HepG2 (cell line): ENCODE data around the gene DNAJC7. TPM values are rescaled to one million over a fixed set of nuclear protein-coding genes. Genes with fewer than 3 reads are reported as not detected.
A peak's percentile ranks its signal among the peaks of the same experiment; 100 is the strongest.

Experiments
- BCL6 ChIP-seq: IDR thresholded peaks from 2 replicates; pipeline ENCODE4 v1.6.1; 2016; ENCODE audit warnings: missing genetic modification reagents, missing compliant biosample characterization
- FOXP1 ChIP-seq, 2 experiments: fragments of 450-650 bp in 1 of 2; IDR thresholded peaks; 2 replicates each; pipeline ENCODE4 v1.6.1; 2017 to 2018; ENCODE audit warnings: antibody characterized with exemption in 1 of 2
- IRF2 ChIP-seq: IDR thresholded peaks from 2 replicates; pipeline ENCODE4 v1.6.1; 2018; ENCODE audit warnings: missing genetic modification reagents, missing compliant biosample characterization
- NFATC3 ChIP-seq: sonication (generic); formaldehyde crosslinking; IDR thresholded peaks from 2 replicates; pipeline ENCODE4 v1.5.1; 2020; ENCODE audit warnings: mild to moderate bottlenecking, missing genetic modification reagents
- SETDB1 ChIP-seq: sonication (generic); formaldehyde crosslinking; IDR thresholded peaks from 2 replicates; pipeline ENCODE4 v1.5.1; 2020; ENCODE audit warnings: missing genetic modification reagents, mild to moderate bottlenecking, borderline replicate concordance
- SYNCRIP ChIP-seq: fragments of 200-400 bp; formaldehyde crosslinking; IDR thresholded peaks from 2 replicates; pipeline ENCODE4 v1.6.1; 2018; ENCODE audit warnings: mild to moderate bottlenecking, low read depth, low read length; ENCODE audit not compliant: insufficient read depth
- ZNF274 ChIP-seq: sonication (generic); formaldehyde crosslinking; IDR thresholded peaks from 2 replicates; pipeline ENCODE4 v1.5.1; 2020; ENCODE audit warnings: mild to moderate bottlenecking, missing genetic modification reagents
- ZNF326 ChIP-seq: sonication (generic); formaldehyde crosslinking; IDR thresholded peaks from 2 replicates; pipeline ENCODE4 v1.4.0; 2020; ENCODE audit warnings: missing genetic modification reagents, borderline replicate concordance
- polyA plus RNA-seq, 8 experiments: library from polyadenylated mRNA; depleted of rRNA in 3 of 8; stranded (reverse) in 7 of 8; unstranded in 1 of 8; fragments of >200 nt; fragmentation: Illumina TruSeq in 4 of 8; extraction: Trizol in 4 of 8; gene quantifications; 2 replicates each; pipeline versions ENCODE4 v1.2.1 to v1.2.3, GENCODE V29; 2011 to 2016; ENCODE audit warnings: low read depth in 4 of 8, missing spikeins in 1 of 8, mixed read lengths in 1 of 8; ENCODE audit not compliant: insufficient read depth in 1 of 8
- total RNA-seq, 5 experiments: library from RNA; depleted of rRNA; stranded (reverse); fragments of >200 nt; fragmentation: Illumina TruSeq; extraction: Trizol; gene quantifications; 2 replicates each; pipeline ENCODE4 v1.2.3, GENCODE V29; 2016; ENCODE audit warnings: low read depth in 1 of 5
- TF ChIP-seq, protein P1 (sequence below): sonication (generic); formaldehyde crosslinking; IDR thresholded peaks from 2 replicates; pipeline ENCODE4 v1.4.0; 2020; ENCODE audit warnings: missing genetic modification reagents
- TF ChIP-seq, protein P2 (sequence below): sonication (generic); formaldehyde crosslinking; IDR thresholded peaks from 2 replicates; pipeline ENCODE4 v1.5.0; 2020; ENCODE audit warnings: mild to moderate bottlenecking, missing genetic modification reagents
- TF ChIP-seq, protein P3 (sequence below): sonication (generic); formaldehyde crosslinking; IDR thresholded peaks from 2 replicates; pipeline ENCODE4 v1.8.0; 2022; ENCODE audit warnings: low read depth, missing genetic modification reagents
- TF ChIP-seq, protein P4 (sequence below): sonication (generic); formaldehyde crosslinking; IDR thresholded peaks from 2 replicates; pipeline ENCODE4 v1.4.0; 2020; ENCODE audit warnings: mild to moderate bottlenecking, missing genetic modification reagents
- TF ChIP-seq, protein P5 (sequence below): sonication (generic); formaldehyde crosslinking; IDR thresholded peaks from 2 replicates; pipeline ENCODE4 v1.5.1; 2020; ENCODE audit warnings: missing genetic modification reagents, mild to moderate bottlenecking, borderline replicate concordance

The DNAJC7 gene
- total and polyA plus RNA-seq, 2 of the 13 experiments (the other 11 are each of a cell fraction or from before 2014, with no cell fraction given), result 47.7 to 132 TPM

DNA sequence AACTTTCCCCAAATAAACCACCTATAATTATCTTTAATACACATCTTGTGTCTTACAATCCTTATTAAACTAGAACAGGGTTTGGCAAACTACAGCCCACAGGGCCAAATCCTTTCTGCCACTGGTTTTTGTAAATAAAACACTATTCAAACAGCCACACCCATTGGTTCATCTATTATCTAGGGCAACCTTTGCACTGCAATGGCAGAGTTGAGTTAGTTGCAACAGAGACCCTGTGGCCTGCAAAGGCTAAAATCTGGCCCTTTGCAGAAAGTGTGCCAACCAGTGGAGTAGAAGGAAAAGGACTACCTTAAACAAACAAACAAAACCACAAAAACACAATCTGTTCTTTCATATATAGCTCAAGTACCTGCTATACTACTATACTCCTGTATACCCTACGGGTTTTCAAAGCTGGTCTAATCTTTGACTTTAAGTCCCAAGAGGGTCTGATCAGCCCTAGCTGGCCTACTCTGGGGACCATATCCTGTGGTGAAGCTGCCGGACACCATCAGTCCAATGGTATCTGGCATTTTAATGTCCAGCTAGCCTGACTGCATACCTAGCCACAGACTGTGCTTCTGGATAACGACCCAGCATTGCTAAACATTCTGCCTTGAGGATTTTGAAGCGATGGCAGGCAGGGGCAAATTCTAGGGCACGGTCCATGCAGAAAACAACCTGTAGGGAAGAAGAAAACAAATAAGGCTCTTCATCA, 27.4 kb downstream of the DNAJC7 start (continued):
- TF ChIP-seq, protein P1, sequence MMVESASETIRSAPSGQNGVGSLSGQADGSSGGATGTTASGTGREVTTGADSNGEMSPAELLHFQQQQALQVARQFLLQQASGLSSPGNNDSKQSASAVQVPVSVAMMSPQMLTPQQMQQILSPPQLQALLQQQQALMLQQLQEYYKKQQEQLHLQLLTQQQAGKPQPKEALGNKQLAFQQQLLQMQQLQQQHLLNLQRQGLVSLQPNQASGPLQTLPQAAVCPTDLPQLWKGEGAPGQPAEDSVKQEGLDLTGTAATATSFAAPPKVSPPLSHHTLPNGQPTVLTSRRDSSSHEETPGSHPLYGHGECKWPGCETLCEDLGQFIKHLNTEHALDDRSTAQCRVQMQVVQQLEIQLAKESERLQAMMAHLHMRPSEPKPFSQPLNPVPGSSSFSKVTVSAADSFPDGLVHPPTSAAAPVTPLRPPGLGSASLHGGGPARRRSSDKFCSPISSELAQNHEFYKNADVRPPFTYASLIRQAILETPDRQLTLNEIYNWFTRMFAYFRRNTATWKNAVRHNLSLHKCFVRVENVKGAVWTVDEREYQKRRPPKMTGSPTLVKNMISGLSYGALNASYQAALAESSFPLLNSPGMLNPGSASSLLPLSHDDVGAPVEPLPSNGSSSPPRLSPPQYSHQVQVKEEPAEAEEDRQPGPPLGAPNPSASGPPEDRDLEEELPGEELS, result peak; percentile 67
- TF ChIP-seq ZNF274 (CRISPR knock-in tag) (no peak; the same call in 1 of the 2 replicates), FOXP1 (IDR thresholded peaks at IDR 0.05) (no peak), FOXP1 (CRISPR knock-in tag; IDR thresholded peaks at IDR 0.05) (peak; percentile 66), SYNCRIP (no peak), IRF2 (CRISPR knock-in tag) (no peak), SETDB1 (CRISPR knock-in tag) (no peak), ZNF326 (no peak), BCL6 (CRISPR knock-in tag) (peak; percentile 49), NFATC3 (no peak)
- TF ChIP-seq, protein P2, sequence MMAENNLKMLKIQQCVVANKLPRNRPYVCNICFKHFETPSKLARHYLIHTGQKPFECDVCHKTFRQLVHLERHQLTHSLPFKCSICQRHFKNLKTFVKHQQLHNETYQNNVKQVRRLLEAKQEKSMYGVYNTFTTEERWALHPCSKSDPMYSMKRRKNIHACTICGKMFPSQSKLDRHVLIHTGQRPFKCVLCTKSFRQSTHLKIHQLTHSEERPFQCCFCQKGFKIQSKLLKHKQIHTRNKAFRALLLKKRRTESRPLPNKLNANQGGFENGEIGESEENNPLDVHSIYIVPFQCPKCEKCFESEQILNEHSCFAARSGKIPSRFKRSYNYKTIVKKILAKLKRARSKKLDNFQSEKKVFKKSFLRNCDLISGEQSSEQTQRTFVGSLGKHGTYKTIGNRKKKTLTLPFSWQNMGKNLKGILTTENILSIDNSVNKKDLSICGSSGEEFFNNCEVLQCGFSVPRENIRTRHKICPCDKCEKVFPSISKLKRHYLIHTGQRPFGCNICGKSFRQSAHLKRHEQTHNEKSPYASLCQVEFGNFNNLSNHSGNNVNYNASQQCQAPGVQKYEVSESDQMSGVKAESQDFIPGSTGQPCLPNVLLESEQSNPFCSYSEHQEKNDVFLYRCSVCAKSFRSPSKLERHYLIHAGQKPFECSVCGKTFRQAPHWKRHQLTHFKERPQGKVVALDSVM (CRISPR knock-in tag), result no peak
- TF ChIP-seq, protein P3, sequence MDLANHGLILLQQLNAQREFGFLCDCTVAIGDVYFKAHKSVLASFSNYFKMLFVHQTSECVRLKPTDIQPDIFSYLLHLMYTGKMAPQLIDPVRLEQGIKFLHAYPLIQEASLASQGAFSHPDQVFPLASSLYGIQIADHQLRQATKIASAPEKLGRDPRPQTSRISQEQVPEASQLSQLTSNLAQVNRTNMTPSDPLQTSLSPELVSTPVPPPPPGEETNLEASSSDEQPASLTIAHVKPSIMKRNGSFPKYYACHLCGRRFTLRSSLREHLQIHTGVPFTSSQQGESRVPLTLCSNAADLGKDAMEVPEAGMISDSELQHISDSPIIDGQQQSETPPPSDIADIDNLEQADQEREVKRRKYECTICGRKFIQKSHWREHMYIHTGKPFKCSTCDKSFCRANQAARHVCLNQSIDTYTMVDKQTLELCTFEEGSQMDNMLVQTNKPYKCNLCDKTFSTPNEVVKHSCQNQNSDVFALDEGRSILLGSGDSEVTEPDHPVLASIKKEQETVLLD (CRISPR knock-in tag), result no peak
- TF ChIP-seq, protein P4, sequence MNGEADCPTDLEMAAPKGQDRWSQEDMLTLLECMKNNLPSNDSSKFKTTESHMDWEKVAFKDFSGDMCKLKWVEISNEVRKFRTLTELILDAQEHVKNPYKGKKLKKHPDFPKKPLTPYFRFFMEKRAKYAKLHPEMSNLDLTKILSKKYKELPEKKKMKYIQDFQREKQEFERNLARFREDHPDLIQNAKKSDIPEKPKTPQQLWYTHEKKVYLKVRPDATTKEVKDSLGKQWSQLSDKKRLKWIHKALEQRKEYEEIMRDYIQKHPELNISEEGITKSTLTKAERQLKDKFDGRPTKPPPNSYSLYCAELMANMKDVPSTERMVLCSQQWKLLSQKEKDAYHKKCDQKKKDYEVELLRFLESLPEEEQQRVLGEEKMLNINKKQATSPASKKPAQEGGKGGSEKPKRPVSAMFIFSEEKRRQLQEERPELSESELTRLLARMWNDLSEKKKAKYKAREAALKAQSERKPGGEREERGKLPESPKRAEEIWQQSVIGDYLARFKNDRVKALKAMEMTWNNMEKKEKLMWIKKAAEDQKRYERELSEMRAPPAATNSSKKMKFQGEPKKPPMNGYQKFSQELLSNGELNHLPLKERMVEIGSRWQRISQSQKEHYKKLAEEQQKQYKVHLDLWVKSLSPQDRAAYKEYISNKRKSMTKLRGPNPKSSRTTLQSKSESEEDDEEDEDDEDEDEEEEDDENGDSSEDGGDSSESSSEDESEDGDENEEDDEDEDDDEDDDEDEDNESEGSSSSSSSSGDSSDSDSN (CRISPR knock-in tag), result no peak
- TF ChIP-seq, protein P5, sequence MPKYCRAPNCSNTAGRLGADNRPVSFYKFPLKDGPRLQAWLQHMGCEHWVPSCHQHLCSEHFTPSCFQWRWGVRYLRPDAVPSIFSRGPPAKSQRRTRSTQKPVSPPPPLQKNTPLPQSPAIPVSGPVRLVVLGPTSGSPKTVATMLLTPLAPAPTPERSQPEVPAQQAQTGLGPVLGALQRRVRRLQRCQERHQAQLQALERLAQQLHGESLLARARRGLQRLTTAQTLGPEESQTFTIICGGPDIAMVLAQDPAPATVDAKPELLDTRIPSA (CRISPR knock-in tag), result no peak
